Cardiac septum (tissue), 1 donor: ENCODE measurements around the gene ZNF177. TPM values are rescaled to one million over a fixed set of nuclear protein-coding genes. Genes with fewer than 3 reads are reported as not detected.

Experiments
- DNase-seq: peaks from one replicate; pipeline ENCODE4 v3.0.0-alpha.2; 2020; ENCODE audit warnings: low spot score
- intact Hi-C: fragments of 100-400 bp; cut with DNase I; formaldehyde crosslinking; loops from one replicate; pipeline ENCODE4 v1.14.0; 2022
- total RNA-seq: library from RNA; stranded (reverse); fragmentation: NEBNext Ultra II Directional; extraction: Animal tissue kit (Norgen Biotek cat#: 25700); gene quantifications from one replicate; pipeline ENCODE4 v1.2.1, GENCODE V29; 2021
- donor health status: DM: no; HTN: no; CAD: no.

The ZNF177 gene
- total RNA-seq, 1 donor from 2014 or later, result 3.1 TPM

GRCh38 chr19:9407827-9408226 lies 45.0 kb downstream of the ZNF177 start:
- no peak for DNase-seq
- intact Hi-C loops, result loop anchor here (5.0 kb wide), 1 partner anchor 86 kb away; the partner anchor contains the start of gene ZNF559

- no peak for DNase-seq
- intact Hi-C loops, result no loop called here
These were observed 50.6 kb downstream of the ZNF177 start for GRCh38 chr19:9413240-9413954.

- intact Hi-C loops, result no loop called here
- DNase-seq, result no peak
These were observed 65.1 kb downstream of the ZNF177 start for GRCh38 chr19:9427941-9428340.

GRCh38 chr19:9430444-9430843 lies 67.6 kb downstream of the ZNF177 start:
- no peak for DNase-seq
- intact Hi-C loops, result loop anchor here (10.0 kb wide), 1 partner anchor 364 kb away; no protein-coding TSS in a partner anchor

- intact Hi-C loops, result loop anchor here (10.0 kb wide), 1 partner anchor 363 kb away; no protein-coding TSS in a partner anchor
- no peak for DNase-seq
These were observed 68.7 kb downstream of the ZNF177 start for GRCh38 chr19:9431475-9431874.

Other genes starting within 250 kb of the ZNF177 start
- not detected for gene OR7G1, start 247.2 kb upstream of the ZNF177 start, total RNA-seq
- gene OR7G3, start 236.1 kb upstream of the ZNF177 start, total RNA-seq, result not detected
- gene ZNF317, start 222.6 kb upstream of the ZNF177 start, total RNA-seq, result 13.8 TPM
- not detected for gene OR7D2, start 184.0 kb upstream of the ZNF177 start, total RNA-seq
- gene OR7D4, start 143.4 kb upstream of the ZNF177 start, total RNA-seq, result not detected
- gene OR7E24, start 112.1 kb upstream of the ZNF177 start, total RNA-seq, result not detected
- gene ZNF699, start 53.2 kb upstream of the ZNF177 start, total RNA-seq, result 4.5 TPM
- 18.2 TPM for gene ZNF559, start 38.8 kb upstream of the ZNF177 start, total RNA-seq
- 7.3 TPM for gene ZNF266, start 72.6 kb downstream of the ZNF177 start, total RNA-seq
- gene ZNF560, start 135.6 kb downstream of the ZNF177 start, total RNA-seq, result 0.16 TPM
- gene ZNF426, start 175.6 kb downstream of the ZNF177 start, total RNA-seq, result 14.8 TPM
- 23.5 TPM for gene ZNF121, start 221.5 kb downstream of the ZNF177 start, total RNA-seq